Activated T-cell treated with anti-CD3 and anti-CD28 coated beads for 24 hours (primary cell): Measurements from ENCODE around the gene KIRREL1.

Experiments
- DNase-seq: peaks from one replicate; pipeline ENCODE4 v3.0.0-alpha.2; 2020; ENCODE audit warnings: low read depth

KIRREL1 gene

DNA sequence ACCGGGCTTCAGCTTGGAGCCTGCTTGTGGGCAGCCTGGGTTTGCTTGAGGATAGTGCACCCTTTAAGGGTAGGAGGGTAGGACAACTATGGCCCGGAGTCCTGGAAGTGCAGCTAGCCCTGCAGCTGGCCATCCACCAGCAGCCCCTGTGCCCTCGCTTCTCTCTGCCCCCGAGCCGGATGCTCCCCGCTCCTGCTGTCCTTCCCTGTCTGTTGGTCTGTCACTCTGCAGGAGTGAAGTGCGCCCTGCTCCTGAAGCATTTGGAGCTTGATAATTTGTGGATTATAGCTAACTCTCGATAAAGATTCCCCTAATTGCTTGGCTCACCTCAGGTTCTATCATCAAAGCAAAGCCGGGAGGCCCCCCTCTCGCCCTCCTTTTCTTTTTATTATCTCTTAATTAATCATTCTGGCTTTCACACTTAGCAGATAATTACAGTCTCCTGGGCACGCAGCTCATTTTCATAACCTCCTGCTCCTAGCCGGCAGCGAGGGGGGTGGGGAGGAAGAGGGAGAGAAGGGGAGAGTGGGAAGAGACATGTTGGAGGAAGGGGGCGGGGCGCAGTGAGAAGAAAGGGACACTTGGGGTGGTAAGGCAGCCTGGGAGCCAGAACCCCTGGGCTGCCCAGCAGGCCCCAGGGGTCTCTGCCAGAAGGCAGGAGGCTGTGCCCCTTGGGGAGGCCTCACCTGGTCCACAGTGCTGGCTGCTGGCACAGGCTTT, 14.4 kb downstream of the KIRREL1 start:
- DNase-seq, result no peak

DNA sequence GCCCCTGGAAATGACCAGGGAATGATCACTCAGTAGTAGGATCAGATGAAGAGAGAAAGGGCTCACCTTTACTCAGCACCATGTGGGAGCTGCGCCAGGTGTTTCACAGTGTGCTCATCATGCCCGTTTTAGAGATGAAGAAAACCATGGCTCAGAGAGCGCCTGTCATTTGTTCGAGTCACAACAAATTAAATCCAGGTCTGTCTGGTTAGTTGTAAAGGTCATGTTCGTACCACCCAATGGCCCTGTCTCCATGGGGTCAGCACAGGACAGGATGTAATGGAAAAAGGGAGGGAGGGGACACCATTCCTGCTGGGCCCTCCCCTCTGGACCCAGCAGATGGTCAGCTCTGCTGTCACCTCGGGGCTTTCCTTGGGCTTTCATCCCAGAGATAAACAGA, 15.2 kb downstream of the KIRREL1 start:
- DNase-seq, result no peak

DNA sequence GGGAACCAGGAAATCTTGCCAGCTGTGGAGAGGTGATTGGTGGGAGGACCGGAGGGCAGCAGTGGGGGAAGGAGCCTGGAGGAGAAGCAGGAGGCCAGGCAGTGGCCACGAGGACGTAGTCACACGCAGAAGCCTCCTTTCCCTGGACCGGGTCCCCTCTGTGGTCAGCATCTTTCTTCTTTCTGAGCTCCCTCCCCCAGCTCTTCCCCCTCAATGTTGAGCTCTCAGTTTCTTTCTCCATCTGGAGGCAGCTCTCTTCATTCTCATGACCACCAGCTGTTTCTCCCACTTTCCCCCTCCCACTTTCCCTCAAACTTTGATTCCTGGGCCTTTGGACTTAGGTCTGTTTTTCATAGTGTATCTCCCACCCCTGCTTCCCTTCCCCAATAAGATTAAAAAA, 18.3 kb downstream of the KIRREL1 start:
- DNase-seq, result no peak

DNA sequence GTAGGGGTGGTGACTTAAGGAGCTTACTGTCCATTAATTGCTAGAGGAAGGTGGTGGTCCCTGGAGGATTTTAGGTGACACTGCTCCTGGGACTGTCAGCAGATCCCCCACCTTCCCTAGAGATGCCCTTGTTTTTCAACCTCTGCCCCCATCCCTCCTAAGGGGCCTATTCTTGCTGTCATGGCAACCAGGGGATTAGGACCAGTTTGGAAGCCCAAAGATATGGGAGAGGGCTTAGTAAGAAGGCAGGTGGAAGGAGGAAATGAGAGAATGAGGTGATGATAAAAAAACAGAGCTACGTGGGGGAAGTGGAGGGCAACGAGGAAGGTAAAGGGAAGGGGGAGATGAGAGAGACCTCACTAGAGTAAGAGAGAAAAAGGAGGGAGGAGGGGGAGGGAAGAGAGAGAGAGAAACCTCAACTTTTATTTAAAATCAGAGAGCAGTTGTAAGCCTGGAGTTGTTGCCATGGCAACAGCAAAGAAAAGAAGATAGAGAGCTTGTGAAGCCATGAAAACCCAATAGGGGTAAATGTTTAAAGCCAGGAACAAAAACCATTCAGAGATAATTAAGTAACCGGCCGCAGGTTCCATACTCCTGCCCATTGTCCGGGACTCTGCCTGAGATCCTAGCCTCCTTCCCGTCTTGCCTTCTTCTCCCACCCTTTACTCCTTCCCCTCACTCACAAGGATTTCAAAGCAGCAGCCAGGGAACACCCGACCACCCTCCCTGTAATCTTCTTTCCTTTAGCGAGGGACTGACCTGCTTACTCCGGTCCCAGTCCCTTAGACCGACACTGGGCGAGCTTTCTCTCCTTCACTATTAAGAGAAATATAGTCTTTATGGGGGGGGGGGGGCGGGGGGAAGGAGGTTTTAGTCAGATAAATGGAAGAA, 20.6 kb downstream of the KIRREL1 start:
- DNase-seq, result no peak

DNA sequence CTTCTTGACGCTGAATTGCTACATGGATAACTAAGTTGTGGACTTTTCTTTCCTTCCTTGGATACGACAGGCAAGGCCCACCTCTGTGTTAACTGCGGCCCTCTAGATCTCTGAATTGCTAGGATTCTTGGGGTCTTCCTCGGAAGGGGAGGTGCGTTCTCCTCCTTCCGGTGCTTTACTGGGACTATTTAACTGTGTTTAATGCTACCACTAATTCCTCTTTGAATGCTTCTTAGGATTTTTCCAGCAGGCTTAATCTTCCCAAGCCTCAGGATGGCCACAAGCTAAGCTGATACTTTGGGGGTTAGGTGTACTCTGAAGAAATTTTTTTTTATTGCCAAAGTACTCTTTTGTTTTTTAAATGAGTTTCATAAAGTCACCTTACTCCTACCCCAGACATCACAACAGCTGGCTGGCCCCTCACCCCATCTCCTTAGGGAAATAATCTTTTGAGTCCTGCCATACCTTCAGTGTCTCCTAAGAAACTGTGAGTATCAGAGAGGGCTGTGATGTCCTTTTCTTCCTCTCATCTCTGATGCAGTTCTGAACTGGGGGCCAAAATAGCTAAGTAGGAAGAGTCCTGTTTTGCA, 21.4 kb downstream of the KIRREL1 start:
- no peak for DNase-seq

DNA sequence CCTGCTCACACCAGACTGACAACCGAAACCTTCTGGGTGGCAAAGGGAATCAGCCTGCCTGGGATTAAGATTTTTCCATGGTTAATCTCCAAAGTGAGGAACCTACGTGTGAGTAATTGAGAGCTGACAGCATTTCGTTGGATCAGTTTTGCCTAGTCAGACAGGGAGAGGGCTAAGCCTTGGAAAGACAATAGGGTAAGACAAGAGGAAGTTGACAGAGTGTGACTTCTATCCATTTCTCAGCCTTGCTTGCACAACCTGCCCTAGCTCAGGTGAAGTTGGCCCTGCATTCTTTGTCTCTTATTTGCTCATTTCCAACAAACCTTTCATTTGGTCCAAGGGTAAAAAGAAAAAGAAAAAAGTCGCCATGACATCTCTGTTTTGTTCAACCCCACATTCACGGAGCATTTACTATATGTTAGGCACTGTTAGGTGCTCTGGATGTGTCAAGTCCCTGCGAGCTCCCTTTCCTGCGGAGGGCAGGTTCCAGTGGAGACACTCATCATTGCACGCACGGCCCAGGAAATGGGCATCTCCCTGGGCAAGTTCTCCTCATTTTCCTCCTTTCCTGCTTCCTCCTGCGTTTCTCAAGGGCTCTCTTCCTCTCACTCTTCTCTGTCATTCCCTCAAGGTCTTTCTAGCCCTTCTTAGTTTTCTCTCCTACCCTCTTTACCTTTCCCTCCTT, 23.3 kb downstream of the KIRREL1 start:
- no peak for DNase-seq

DNA sequence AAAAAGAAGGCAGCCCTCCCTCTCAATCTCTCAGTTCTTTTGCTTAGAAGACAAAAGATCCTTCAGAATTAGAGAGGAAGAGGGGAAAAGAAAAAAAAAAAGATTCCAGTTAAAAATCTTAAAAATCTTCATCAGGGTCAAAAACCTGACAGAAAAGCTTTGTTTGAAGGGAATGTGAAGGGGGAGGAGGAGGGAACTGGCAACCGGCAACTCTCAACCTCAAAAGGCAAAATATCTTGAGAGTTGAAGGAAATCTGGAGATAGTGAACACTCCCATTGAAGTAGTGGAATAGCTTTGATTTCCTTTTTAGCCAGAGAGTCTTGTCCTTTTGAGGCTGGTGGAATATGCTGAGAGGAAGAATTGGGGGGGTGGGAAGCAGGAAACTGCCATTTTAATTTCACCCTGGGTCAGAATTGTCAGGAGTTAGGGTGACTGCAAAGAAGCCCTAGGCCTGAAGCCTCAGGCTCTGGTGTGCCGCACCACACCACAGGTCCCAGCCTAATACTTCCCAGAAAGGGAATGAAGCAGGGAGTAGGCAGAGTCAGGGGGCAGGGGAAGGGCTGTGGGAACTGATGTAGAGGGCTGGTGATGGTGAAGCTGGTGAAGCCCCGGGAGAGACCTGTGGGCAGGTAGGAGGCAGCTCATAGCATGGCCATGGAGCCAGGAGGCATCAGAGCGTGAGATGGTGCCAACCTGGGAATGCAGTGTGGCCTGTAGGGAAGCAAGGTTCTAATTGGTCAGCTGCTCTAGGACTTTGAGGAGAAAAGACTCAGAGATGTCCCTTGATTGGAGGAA, 24.6 kb downstream of the KIRREL1 start:
- DNase-seq, result no peak

DNA sequence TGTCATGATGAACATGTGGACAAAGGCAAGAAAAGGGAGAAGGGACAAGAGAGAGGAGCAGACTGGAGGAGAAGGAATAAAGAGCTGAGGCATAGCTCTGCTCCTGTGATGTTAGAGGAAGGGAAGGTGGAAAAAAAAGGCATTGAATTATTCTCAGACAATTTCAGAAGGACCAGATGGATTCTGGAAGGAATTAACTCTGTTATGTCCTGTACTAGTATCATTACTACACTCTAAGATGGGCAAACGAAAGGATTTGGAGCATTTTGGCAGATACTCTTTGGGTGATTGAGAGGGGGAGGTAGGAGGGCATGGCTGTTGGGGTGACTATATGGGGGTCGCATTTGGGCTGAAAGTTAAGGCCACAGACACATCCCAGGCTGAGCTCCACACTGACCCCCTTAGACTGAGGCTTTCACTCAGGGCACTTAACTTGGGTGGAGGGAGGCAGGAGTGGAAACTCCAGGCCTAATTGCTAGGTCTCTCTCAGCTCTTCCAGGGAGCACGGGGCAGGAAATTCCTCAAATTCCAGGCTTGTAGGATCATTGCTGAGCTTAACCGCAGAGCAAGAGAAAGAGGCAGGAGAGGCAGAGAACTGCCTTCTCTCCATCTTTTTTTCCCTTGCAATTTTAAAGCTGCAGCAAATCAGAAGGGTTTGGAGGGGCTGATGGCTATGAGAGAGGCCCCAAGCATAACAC, 25.9 kb downstream of the KIRREL1 start:
- DNase-seq, result no peak

DNA sequence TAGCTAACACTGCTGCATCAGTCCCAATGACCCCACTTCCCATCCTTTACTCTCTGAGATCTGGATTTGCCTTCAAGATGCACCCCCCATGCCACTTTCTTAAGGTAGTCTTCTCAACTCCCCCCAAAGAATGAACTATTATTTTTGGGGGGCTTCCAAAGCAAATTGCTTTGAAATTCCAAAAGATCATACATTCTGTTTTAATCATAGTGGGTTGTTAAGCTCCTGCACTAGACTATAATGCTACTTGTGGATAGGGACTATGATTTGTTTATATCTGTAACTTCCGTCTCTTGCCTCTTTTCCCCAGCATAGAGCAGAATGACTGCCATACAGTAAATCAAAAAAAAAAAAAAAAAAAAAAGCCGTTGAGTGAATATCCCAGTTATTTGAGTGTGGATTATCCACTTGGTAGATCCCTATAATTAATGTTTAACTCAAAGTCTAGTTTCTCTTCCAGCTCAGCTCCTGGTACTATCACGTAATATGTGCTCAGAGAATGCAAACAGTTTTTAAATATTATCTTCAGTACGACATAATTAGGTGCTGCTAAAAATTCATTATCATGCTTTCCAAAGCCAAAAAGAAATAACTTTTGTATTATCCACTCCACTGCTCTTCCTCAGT, 26.9 kb downstream of the KIRREL1 start:
- DNase-seq, result no peak

DNA sequence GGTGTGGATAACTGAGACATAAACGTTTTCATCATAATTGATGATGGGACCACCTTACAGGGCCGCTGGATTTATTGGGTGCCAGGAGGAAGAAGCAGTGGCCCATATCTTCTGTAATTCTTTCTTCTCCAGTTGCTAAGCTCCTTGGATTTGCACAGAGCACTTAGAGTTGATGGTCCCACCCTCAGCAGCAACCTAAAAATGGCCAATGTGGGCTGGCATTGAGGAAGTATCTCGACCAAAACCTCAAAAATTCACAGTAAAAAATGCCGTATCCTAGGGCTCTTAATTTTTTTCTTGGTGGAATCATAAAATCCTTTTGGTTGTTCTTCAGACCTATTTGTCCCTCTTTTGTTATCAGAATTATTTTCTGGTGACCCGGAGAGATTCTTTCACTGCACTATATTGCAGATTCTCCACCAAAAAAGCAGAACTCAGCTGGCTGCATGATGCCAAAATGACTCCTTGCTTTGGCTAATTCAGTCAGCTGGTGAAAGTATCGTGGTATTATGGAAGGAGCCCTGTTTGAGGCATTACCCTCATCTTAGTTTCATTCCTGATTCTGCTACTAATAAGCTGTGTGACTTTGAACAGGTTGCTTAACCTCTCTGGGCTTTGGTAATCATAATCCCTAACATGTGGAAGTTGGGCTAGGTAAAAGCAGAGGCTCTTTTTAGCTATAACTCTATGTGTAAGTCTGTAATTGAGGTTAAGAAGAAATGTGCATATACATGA, 27.6 kb downstream of the KIRREL1 start:
- no peak for DNase-seq

DNA sequence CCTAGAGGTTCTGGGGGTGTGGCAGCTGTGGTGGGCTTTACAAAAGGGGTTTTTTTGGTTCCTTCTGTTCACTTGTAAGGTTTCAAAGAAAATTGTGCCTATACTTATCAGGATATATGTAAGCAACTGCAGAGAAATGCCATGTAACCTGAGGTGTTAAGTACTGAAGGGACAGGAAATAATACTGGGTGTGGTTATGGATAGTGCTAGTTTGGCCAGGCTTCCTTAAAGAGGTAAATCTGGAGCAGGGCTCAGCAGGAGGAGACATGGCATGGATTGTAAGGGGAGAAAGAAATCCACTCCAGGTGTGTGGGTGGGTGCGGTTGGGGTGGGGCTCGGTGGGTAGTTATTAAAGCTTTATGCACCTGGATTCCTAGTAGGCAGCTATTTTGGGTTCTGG, 28.3 kb downstream of the KIRREL1 start:
- DNase-seq, result no peak

DNA sequence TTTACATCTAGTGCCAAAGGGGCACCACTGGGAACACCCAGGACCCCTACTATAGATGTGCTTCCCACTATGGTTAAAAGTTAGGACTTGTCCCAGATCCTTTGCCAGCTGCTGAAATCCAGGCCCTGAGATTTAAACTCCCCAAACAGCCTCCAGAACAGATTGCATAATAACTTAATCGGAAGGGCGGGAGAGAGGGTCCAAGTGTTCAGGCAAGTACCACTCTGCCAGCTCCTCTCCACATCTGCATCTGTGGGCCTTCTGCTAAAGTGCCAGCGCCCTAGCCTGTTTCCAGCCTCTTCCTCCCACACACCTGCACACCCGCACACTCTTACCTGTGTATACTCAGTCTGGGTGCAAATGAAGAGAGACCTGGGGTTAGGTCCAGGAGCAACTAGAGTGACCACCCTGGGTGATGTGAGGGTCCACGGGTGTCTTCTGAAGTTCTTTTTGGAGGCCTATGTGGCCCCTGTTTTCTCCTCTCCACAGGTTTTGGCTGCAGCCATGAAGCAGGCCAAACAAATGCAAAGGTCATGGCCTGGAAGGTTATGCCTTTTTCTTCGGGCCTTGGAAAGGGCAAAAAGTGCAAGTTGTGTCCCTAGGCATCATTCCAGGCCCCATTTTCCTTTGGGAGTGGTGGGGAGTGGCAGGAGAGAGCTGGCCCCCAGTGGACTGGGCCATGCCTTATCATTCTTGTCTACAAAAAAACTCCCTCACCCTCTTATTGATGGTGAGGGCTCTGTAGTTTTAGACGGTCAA, 29.3 kb downstream of the KIRREL1 start:
- no peak for DNase-seq

DNA sequence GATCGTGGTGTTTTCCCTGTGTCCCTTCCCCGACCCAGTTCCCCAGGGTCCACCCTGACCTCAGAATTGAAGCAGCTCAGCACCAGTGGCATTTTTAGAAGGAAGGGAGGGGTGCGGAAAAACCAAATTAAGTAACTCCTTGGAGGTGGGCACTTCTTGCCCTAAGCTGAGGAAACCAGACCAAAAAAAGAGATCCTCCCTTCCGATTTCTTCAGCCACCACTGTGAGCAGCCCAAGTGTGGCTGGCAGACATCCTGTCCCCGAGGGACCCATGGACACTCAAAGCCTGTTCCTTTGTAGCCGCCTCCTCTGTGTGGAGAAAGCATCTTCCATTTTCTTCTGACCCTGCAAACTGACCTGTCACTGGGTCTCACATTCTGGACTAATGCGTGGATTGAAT, 31.3 kb downstream of the KIRREL1 start:
- DNase-seq, result no peak

DNA sequence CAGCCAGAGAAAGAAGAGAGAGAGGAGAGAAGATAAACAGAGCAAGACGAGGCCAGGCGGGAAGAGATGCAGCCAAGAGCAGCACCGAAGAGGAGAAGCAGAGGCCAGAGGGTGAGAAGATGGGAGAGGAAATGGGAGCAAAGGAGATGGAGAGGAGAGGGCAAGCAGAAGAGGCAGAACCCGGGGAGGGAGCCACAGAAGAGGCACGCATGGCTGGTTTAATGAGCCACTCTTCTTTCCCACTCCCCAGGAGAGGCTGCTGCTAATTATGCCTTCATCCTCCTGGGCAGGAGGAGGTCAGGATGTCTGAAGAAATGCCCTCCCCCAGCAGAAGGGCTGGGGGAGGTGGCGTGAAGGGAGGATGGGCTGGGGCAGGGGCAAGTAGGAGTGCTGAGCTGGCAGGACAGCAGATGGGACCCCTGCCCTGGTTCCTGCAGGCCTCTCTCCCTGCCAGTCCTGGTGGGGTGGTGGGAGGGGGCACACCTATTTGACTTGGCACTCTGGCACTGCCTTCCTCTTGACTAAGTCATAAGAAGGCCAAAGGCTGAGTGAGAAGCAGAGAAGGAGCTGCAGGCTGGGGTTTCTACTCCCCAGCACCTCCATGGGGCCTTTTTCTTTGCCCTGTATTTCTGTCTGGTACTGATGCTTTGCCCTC, 32.3 kb downstream of the KIRREL1 start:
- no peak for DNase-seq

DNA sequence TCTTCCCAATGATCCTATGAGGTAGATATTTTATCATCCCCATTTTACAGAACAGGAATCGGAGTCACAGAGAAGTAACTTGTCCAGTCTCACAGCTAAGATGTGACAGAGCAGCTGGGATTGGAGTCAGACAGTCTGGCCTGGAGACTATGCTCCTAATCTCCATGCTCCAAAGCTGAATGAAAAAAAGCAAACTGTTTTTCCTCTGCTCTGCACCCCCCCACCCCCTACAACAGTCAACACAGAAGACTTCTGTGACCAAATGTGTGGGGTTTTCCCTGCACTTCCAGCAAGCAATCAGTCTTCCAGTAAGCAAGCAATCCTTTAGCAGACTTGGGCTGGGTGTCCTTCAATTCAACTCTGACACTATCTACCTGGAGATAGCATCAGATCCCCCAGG, 33.2 kb downstream of the KIRREL1 start:
- DNase-seq, result no peak

DNA sequence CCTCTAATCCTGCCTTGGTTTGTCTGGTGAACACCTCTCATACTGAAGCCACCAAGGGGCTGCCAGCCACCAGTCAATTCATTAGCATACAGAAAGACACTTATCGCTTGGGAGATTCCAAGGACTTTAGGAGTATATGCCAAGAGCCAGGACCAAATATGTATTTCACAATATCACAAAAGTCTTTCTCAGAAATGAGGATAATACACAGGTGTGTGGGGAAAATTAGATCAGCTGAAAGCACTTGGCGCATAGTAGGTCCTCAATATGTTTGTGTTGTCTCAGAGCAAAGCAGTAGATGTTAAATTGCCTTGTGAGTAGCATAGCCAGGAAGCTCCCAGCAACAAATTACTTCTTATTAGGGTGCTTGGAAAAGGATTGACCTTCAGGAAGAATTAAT, 34.1 kb downstream of the KIRREL1 start:
- DNase-seq, result no peak

DNA sequence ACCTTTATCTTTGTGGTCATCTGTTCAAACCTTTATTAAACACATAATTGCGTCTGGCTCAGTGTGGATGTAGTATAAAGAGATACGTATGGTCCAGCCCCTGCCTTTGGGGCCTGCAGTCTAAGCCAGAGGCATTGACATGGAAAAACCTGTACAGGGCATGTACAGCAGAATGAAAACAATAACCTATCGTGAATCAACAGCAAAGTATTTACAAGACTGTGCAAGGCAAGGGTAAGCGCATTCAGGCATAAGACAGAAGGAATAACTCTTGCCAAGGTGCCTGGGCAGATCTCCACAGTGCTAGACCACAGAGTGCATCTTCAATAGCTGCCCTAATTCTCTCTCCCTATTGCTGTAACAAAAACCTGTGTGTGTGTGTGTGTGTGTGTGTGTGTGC, 35.5 kb downstream of the KIRREL1 start:
- no peak for DNase-seq

DNA sequence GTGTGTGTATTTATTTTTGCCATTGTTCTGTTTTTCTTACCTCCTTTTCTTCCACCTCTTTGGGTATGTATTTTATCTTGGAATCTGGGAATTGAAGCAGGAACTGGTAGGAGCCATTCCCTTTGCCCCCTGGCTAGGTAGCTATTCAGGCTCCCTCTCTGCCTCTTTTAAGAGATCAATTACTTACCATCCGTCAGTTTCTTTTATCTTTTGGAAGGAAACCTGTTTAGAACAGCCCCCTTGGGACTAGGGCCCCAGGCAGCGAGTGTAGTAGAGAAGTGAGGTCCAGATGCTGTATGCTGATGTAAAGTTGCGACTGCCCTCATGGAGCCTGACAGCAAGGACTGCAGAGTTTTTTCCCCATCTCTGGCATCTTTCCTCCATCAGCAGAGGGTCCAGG, 41.6 kb downstream of the KIRREL1 start:
- DNase-seq, result no peak
